SKM-1 treated with dmso at 0.1 percent for 144 hours (cell line): Measurements from ENCODE around the gene TPH1.
"Not testable (repeated sequence)": the region's sequence is repeated elsewhere in the genome, so short reads cannot be mapped to it uniquely, and the experiment has no call there.

Experiments
- DNase-seq: peaks from one replicate; lab custom pipeline; 2025; ENCODE audit not compliant: unreplicated experiment; lab: John Stamatoyannopoulos, UW

Gene TPH1

GRCh38 chr11:18027475-18027874 lies 18.6 kb downstream of the TPH1 start:
- DNase-seq, result no peak

- no peak for DNase-seq
Observed at GRCh38 chr11:18022419-18022818, 23.6 kb downstream of the TPH1 start.

- DNase-seq, result no peak
Observed at GRCh38 chr11:18019650-18020049, 26.4 kb downstream of the TPH1 start.

GRCh38 chr11:18016789-18017188 lies 29.3 kb downstream of the TPH1 start:
- DNase-seq, result no peak

GRCh38 chr11:18014876-18015275 lies 31.2 kb downstream of the TPH1 start:
- no peak for DNase-seq

GRCh38 chr11:18013790-18014507 lies 32.1 kb downstream of the TPH1 start:
- DNase-seq, result no peak

- DNase-seq, result peak; percentile 93
Observed at GRCh38 chr11:18012906-18013781, 32.9 kb downstream of the TPH1 start, which contains the start of gene SERGEF. TSS of gene SERGEF (minus strand) at chr11:18013047. CDS start at chr11:18013010, 37 bp downstream.

- DNase-seq, result no peak
Observed at GRCh38 chr11:18012122-18012905, 33.8 kb downstream of the TPH1 start.

GRCh38 chr11:18011633-18012032 lies 34.4 kb downstream of the TPH1 start:
- no peak for DNase-seq

- no peak for DNase-seq
Observed at GRCh38 chr11:18010977-18011586, 35.0 kb downstream of the TPH1 start.

GRCh38 chr11:18010121-18010670 lies 35.9 kb downstream of the TPH1 start:
- DNase-seq, result no peak

- peak; percentile 30 for DNase-seq
Observed at GRCh38 chr11:18005376-18006129, 40.5 kb downstream of the TPH1 start.

GRCh38 chr11:18001191-18001590 lies 44.9 kb downstream of the TPH1 start:
- DNase-seq, result no peak

- no peak for DNase-seq
Observed at GRCh38 chr11:18000760-18001159, 45.3 kb downstream of the TPH1 start.

- not testable (repeated sequence) for DNase-seq
Observed at GRCh38 chr11:18000128-18000527, 45.9 kb downstream of the TPH1 start.
